NT2/D1 (cell line): ENCODE data around the gene ELFN1.

Experiments
- SUZ12 ChIP-seq: IDR thresholded peaks from 2 replicates; pipeline ENCODE4 v1.6.1; 2011; ENCODE audit not compliant: insufficient read length, insufficient read depth; ENCODE audit errors: extremely low read depth
- ZNF274 ChIP-seq: IDR thresholded peaks from 2 replicates; pipeline ENCODE4 v1.6.1; 2011; ENCODE audit warnings: mild to moderate bottlenecking, low read depth, low read length

- TF ChIP-seq ZNF274 (no peak), SUZ12 (no peak)
These were observed 80.5 kb downstream of the ELFN1 start for GRCh38 chr7:1750541-1751021.
